IPS DF 6.9 (cell line): ENCODE measurements around the gene PPP1R16B.

ENCODE experiments used
- DNase-seq: peaks from one replicate; pipeline ENCODE4 v3.0.0-alpha.2; 2013; ENCODE audit warnings: low read depth, low spot score
- H3K27ac ChIP-seq: one replicate; pipeline ENCODE4 v1.5.1; 2013; ENCODE audit warnings: low read length, control low read depth
- H3K27me3 ChIP-seq: 2 replicates; pipeline ENCODE4 v1.6.1; 2013; ENCODE audit warnings: mild to moderate bottlenecking, low read length; ENCODE audit not compliant: control insufficient read depth, insufficient read depth
- H3K36me3 ChIP-seq: 2 replicates; pipeline ENCODE4 v1.6.1; 2013; ENCODE audit warnings: low read length; ENCODE audit not compliant: control insufficient read depth, insufficient read depth
- H3K4me1 ChIP-seq: 2 replicates; pipeline ENCODE4 v1.6.1; 2013; ENCODE audit warnings: low read length; ENCODE audit not compliant: control insufficient read depth, insufficient read depth
- H3K4me3 ChIP-seq: 2 replicates; pipeline ENCODE4 v1.5.1; 2013; ENCODE audit warnings: mild to moderate bottlenecking, low read length
- H3K9me3 ChIP-seq: 2 replicates; pipeline ENCODE4 v1.6.1; 2013; ENCODE audit warnings: low read length, inconsistent platforms; ENCODE audit not compliant: control insufficient read depth, insufficient read depth
- WGBS: extraction: QIAGEN DNeasy Blood & Tissue Kit; methylation state at CpG from one replicate; pipeline ENCODE4 v1.1.7; 2013; ENCODE audit warnings: mixed read lengths, missing lambda C conversion rate; ENCODE audit not compliant: insufficient read length, insufficient coverage; 5-methylcytosine and 5-hydroxymethylcytosine counted together

Gene PPP1R16B

DNA sequence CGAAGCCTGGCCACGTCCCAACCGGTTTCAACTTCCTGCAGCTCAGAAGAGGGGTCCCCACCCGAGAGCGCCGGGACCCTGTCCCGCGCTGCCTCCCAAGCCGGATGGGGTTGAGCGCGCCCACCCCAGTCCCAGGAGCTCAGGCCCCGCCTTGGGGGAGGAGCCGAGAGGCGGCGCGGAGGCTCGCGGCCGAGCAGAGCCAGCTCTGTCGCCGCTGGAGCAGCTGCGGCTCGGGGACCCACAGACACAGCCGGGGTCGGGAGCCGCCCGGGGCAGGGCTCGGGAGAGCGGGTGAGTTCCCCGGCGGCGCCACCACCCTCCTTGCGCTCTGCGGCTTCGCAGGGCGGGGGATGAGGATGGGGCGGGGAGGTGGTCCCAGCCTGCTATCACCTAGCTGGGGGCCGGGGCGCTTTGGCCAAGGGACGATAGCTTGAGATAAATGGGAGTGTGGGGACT lies at the start of gene PPP1R16B:
TSS of gene PPP1R16B (plus strand) at position 196 of the 456 bp plus-strand sequence. CDS start 30,229 bp downstream, outside the sequence.
- Histone ChIP-seq H3K36me3 (no peaks in the 10 kb centered on the region), H3K27ac (no peak within 1 kb of the TSS), H3K4me1 (peaks cover 1% of the 10 kb centered on the region; the same call in 1 of the 2 replicates), H3K4me3 (peak within 1 kb of the TSS; percentile 76), H3K27me3 (no peaks in the 10 kb centered on the region), H3K9me3 (no peaks in the 10 kb centered on the region)
- no CpG with 5 or more reads among the region's 40 CpGs for WGBS
- DNase-seq, result no peak

DNA sequence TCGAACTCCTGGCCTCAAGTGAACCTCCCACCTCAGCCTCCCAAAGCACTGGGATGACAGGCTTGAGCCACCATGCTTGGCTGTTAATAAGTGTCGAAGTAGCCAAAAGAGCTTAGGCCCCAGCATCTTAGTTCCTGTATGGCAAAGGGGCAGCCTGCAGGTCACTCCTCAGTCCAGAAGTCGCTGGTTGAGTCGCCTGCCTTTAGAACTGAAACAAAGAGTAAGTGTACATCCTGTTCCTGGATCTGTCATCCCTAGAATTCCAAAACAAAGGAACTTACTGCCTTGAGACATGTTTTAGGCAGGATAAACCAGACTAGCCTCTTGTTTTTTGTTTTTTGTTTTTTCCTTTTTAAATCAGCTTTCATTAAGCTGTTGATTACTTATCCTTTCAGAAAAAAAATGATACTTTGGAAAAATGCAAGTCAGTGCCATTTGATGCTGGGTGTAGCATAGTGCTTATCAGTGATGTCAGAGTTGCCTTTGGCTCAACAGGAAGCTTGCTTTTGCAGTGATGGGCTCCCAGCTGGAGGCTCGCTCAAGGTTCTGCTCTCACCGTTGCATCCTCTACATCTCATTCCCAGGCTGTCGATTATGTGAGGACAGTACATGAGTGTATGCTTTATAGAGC lies 48.2 kb upstream of the PPP1R16B start:
- Histone ChIP-seq H3K9me3 (no peaks in the 10 kb centered on the region), H3K27me3 (no peaks in the 10 kb centered on the region), H3K36me3 (peaks cover 14% of the 10 kb centered on the region), H3K4me3 (no peak overlapping the region), H3K27ac (no peak overlapping the region), H3K4me1 (no peaks in the 10 kb centered on the region)
- no CpG with 5 or more reads among the region's 7 CpGs for WGBS
- no peak for DNase-seq

DNA sequence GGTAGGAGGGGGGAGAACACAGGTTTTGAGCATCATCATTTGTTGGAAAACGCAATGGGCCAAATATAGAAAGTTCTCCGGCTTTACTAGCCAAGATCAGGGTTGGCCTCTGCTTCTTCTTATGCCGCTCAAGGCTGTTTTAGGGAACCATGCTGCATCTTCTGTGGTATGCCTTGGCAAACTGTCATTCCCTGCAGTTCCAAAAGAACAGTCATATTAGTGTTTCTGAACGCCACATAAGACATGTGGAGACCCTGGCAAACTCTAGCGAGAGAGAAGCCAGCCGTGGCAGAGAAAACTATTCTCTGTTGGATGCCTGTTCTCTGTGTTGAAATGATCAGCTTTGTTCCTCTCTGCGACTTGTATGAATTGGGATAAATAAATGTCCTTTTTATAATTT lies 46.4 kb upstream of the PPP1R16B start:
- no peak for DNase-seq
- H3K27me3 ChIP-seq, result no peaks in the 10 kb centered on the region
- H3K4me3 ChIP-seq, result no peak overlapping the region
- H3K4me1 ChIP-seq, result no peaks in the 10 kb centered on the region
- no peak overlapping the region for H3K27ac ChIP-seq
- no CpG with 5 or more reads among the region's 7 CpGs for WGBS
- peaks cover 18% of the 10 kb centered on the region for H3K36me3 ChIP-seq
- no peaks in the 10 kb centered on the region for H3K9me3 ChIP-seq

DNA sequence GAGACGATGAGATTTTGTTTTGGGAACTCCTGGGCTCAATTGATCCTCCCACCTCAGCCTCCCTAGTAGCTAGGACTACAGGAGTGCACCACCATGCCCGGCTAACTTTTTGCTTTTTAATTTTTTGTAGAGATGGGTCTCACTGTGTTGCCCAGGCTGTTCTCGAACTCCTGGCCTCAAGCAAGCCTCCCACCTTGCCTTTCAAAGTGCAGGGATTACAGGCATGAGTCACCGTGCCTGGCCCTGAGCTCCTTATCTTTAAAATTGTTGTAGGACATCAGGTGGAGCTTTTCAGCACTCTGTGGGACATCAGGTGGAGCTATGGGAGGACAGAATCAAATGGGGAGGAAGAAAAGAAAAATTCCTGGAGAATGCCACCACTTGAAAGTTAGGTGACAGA lies 44.5 kb upstream of the PPP1R16B start:
- no peak overlapping the region for H3K4me3 ChIP-seq
- H3K9me3 ChIP-seq, result no peaks in the 10 kb centered on the region
- H3K27ac ChIP-seq, result no peak overlapping the region
- H3K36me3 ChIP-seq, result peaks cover 11% of the 10 kb centered on the region
- H3K4me1 ChIP-seq, result no peaks in the 10 kb centered on the region
- H3K27me3 ChIP-seq, result no peaks in the 10 kb centered on the region
- no CpG with 5 or more reads among the region's 4 CpGs for WGBS
- DNase-seq, result no peak

DNA sequence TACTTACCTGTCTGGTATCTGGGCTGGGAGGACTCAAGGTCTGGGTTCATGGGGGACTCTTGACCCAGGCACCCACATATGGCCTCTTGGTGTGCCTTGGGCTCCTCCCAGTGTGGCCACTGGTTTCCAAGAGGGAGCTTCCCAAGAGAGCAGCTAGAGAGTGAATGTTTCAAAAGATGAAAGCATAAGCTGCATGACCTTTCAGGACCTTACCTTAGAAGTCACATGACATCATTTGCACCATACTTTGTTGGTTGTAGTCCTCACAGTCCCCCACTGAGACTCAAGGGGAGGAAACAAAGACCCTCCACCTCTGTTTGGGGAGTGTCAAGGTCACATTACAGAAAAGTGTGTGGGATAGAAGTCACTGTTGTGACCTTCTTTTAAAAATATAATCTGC lies 43.3 kb upstream of the PPP1R16B start:
- Histone ChIP-seq H3K27ac (no peak overlapping the region), H3K27me3 (no peaks in the 10 kb centered on the region), H3K4me1 (no peaks in the 10 kb centered on the region), H3K36me3 (peaks cover 7% of the 10 kb centered on the region; the same call in 1 of the 2 replicates), H3K4me3 (no peak overlapping the region), H3K9me3 (no peaks in the 10 kb centered on the region)
- no peak for DNase-seq

DNA sequence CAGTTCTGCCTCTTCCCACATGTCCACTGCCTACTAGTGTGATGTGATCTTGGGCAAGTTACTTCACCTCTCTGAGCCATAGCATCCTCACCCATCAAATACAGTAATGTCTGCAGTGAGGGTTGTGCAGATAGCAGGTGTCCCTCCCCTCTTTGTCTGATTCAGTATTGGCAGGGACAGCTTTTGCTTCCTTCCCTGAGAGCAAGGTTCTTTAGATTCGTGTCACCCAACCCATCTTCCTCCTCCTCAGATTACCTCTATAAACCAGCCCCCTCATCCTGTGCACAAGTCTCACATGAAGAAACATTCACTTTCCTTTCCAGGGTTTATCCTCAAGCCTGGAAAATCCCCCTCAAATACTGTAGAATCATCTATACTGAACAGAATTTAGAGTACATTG lies 41.9 kb upstream of the PPP1R16B start:
- Histone ChIP-seq H3K27ac (no peak overlapping the region), H3K36me3 (peaks cover 16% of the 10 kb centered on the region; the same call in 1 of the 2 replicates), H3K27me3 (no peaks in the 10 kb centered on the region), H3K9me3 (no peaks in the 10 kb centered on the region), H3K4me1 (no peaks in the 10 kb centered on the region), H3K4me3 (no peak overlapping the region)
- no peak for DNase-seq
- WGBS, result no CpG with 5 or more reads among the region's 1 CpG

DNA sequence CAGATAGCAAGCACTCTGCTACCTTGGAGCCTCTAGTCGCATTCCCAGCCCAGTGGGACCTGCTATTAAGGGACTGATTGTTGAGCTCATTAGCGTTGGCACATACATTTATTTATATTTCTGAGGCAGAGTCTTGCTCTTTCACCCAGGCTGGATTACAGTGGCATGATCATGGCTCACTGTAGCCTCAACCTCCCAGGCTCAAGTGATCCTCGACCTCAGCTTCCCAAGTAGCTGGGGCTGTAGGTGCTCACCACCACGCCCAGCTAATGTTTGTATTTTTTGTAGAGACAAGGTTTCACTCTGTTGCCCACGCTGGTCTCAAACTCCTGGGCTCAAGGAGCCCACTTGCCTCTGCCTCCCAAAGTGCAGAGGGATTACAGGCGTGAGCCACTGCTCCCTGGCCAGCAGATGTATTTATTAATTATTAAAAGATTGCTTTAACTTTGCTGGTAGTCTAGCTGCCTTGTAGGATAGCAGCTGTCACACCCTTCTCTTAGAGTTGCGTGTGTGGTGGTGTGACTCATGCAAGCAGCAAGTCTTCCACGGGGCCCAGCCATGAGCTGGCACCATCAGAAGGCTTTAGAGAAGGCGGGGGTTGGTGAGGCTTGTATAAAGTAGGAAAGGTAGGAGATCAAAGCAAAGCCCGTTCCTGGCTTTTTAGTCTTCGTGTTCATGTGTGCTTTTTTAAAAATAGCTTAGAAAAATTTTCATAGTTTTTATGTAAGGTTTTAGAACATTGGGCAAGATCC lies 40.8 kb upstream of the PPP1R16B start:
- no peaks in the 10 kb centered on the region for H3K27me3 ChIP-seq
- H3K36me3 ChIP-seq, result peaks cover 19% of the 10 kb centered on the region; the same call in 1 of the 2 replicates
- H3K4me1 ChIP-seq, result no peaks in the 10 kb centered on the region
- DNase-seq, result no peak
- no peak overlapping the region for H3K4me3 ChIP-seq
- no peak overlapping the region for H3K27ac ChIP-seq
- WGBS, result no CpG with 5 or more reads among the region's 11 CpGs
- no peaks in the 10 kb centered on the region for H3K9me3 ChIP-seq

DNA sequence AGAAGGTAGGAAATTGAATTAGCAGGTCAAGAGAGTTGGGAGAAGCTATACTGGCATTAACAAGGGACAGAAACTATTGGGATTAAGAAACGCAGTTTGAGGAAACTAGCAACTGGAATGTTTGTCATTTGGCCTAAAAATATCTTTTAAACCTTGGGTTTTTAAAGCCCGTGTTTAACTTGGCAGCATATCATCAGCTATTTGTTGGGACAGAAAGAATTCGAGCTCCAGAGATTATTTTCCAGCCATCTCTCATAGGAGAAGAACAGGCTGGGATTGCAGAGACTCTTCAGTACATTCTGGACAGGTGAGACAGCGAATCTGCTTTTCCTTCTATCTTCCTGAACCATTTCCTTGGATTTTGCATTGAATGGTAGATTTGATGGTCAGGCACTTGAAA lies 39.4 kb upstream of the PPP1R16B start:
- Histone ChIP-seq H3K27ac (no peak overlapping the region), H3K4me1 (no peaks in the 10 kb centered on the region), H3K27me3 (no peaks in the 10 kb centered on the region), H3K4me3 (no peak overlapping the region), H3K9me3 (no peaks in the 10 kb centered on the region), H3K36me3 (peaks cover 18% of the 10 kb centered on the region; the same call in 1 of the 2 replicates)
- DNase-seq, result no peak
- WGBS, result no CpG with 5 or more reads among the region's 4 CpGs

DNA sequence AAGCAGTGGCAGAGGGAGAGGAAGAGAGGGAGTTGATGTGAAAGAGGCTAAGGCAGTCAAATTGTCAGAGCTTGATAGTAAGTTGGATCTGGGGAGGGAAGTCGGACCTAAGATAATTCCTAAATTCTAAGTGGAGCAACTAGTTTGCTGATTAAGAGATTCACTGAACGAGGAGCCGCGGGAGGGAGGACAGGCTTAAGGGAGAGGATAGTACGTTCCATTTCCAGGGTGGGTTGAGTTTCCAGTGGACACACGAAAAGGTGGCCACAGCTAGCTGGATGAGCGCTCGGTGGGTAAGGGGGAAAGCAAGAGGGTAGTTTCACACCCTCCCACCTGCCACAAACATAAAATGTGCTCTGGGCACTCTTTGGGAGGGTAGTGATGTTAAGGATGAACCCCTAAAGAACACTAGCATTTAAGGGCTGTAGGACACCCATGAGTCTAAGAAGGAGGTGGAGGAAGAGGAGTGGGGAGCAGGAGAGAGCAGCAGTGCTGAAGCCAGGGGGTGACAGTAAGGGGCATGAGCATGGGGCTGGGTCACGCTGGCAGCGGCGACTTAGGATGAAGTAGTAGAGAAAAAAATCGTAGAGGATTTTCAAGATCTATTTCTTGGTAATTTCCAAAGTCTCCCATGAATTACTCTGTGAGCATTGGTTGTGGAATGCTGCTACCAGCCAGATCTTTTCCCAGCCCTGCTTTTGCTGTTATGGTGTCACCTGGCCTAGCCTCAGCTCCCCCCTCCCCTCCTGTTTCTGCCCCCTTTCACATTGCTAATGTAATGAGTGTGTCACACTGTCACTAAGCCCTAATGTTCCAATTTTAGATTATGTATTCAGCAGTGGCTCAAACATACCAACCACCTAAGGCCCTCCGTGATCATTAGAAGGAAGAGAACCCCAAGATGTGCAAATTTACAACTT lies 35.9 kb upstream of the PPP1R16B start:
- Histone ChIP-seq H3K4me1 (no peaks in the 10 kb centered on the region), H3K27ac (no peak overlapping the region), H3K27me3 (no peaks in the 10 kb centered on the region), H3K36me3 (peaks cover 25% of the 10 kb centered on the region; the same call in 1 of the 2 replicates), H3K9me3 (no peaks in the 10 kb centered on the region), H3K4me3 (no peak overlapping the region)
- WGBS, result no CpG with 5 or more reads among the region's 13 CpGs
- no peak for DNase-seq

DNA sequence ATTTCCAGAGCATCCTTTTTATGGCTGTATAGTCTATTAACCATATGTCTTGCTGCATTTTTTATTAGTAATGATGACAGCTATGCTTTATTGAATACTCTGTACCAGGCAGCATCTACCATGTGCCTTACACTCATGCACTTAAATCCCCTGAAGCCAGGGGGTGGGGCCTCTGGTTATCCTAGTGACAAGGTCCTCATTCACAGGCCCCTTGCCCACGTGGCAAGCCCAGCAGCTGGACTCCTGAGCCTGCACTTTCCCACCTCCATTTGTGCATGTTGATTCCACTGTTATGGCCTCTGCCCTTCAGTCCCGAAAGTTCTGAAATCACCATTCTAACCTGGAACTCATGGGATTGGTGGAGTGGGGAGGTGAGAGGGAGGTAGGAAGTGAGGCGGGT lies 35.0 kb upstream of the PPP1R16B start:
- H3K36me3 ChIP-seq, result peaks cover 25% of the 10 kb centered on the region; the same call in 1 of the 2 replicates
- no peaks in the 10 kb centered on the region for H3K4me1 ChIP-seq
- no peak for DNase-seq

More for the DNA sequence above, 35.0 kb upstream of the PPP1R16B start:
- no peaks in the 10 kb centered on the region for H3K27me3 ChIP-seq
- H3K4me3 ChIP-seq, result no peak overlapping the region
- H3K9me3 ChIP-seq, result no peaks in the 10 kb centered on the region
- H3K27ac ChIP-seq, result no peak overlapping the region
- WGBS, result no CpG with 5 or more reads among the region's 3 CpGs
